HCT116 (cell line): ENCODE measurements around the gene PREX1.

Experiments
- CEBPB ChIP-seq: IDR thresholded peaks from 2 replicates; pipeline ENCODE4 v1.6.1; 2012; ENCODE audit warnings: low read depth
- CTCF ChIP-seq, 3 experiments: fragments of 200-600 bp in 1 of 3; sonication (generic) in 1 of 3; IDR thresholded peaks in 2 of 3; conservative IDR thresholded peaks in 1 of 3; 2 replicates each; pipeline ENCODE4 v1.5.1; 2012 to 2017; ENCODE audit warnings: low read depth in 2 of 3, low read length in 2 of 3, antibody characterized with exemption in 1 of 3, borderline replicate concordance in 1 of 3, control low read depth in 1 of 3, mild to moderate bottlenecking in 1 of 3, mixed read lengths in 1 of 3, mixed run types in 1 of 3, moderate library complexity in 1 of 3; ENCODE audit not compliant: insufficient read depth in 1 of 3
- EZH2 ChIP-seq: fragments of 200-600 bp; sonication (generic); IDR thresholded peaks from 2 replicates; pipeline ENCODE4 v1.6.1; 2017; ENCODE audit warnings: antibody characterized with exemption, mixed run types
- EZH2phosphoT487 ChIP-seq: fragments of 200-600 bp; IDR thresholded peaks from 2 replicates; pipeline ENCODE4 v1.6.1; 2018; ENCODE audit warnings: antibody characterized with exemption, borderline replicate concordance
- JUND ChIP-seq: IDR thresholded peaks from 2 replicates; pipeline ENCODE4 v1.6.1; 2012
- POLR2A ChIP-seq: IDR thresholded peaks from 2 replicates; pipeline ENCODE4 v1.7.0; 2011; ENCODE audit warnings: borderline replicate concordance; ENCODE audit not compliant: insufficient read depth, insufficient read length; ENCODE audit errors: extremely low read depth
- POLR2AphosphoS5 ChIP-seq: IDR thresholded peaks from 2 replicates; pipeline ENCODE4 v1.6.1; 2011; ENCODE audit warnings: mild to moderate bottlenecking, low read depth, low read length, moderate library complexity
- REST ChIP-seq: IDR thresholded peaks from 2 replicates; pipeline ENCODE4 v1.6.1; 2012; ENCODE audit warnings: low read depth
- SIN3A ChIP-seq: IDR thresholded peaks from 2 replicates; pipeline ENCODE4 v1.6.1; 2012; ENCODE audit warnings: low read depth
- SP1 ChIP-seq: IDR thresholded peaks from 2 replicates; pipeline ENCODE4 v1.6.1; 2012; ENCODE audit warnings: low read depth
- TCF7L2 ChIP-seq: IDR thresholded peaks from 2 replicates; pipeline ENCODE4 v1.7.0; 2011; ENCODE audit warnings: borderline replicate concordance, inconsistent platforms; ENCODE audit not compliant: insufficient read depth, insufficient read length; ENCODE audit errors: extremely low read depth
- ZBTB33 ChIP-seq: IDR thresholded peaks from 2 replicates; pipeline ENCODE4 v1.6.1; 2011; ENCODE audit warnings: mild to moderate bottlenecking, low read length, moderate library complexity; ENCODE audit not compliant: insufficient replicate concordance; ENCODE audit errors: extremely low read depth
- ZFX ChIP-seq: fragments of 450-650 bp; IDR thresholded peaks from 2 replicates; pipeline ENCODE4 v1.6.1; 2017

- TF ChIP-seq EZH2 (no peak), CTCF (IDR thresholded peaks at IDR 0.05 in 2 of 3, conservative IDR thresholded peaks at IDR 0.05 in 1 of 3; ENCODE audit: borderline replicate concordance in 1 of 3, insufficient read depth in 1 of 3, low read depth in 2 of 3, low read length in 2 of 3) (no peak), CEBPB (no peak), REST (no peak), POLR2AphosphoS5 (no peak), POLR2A (no peak), TCF7L2 (no peak), ZBTB33 (no peak), SP1 (no peak), ZFX (no peak), SIN3A (no peak), JUND (no peak), EZH2phosphoT487 (no peak)
These were observed 18.0 kb upstream of the PREX1 start for GRCh38 chr20:48845721-48846306.
